ENCODE measurements around the gene GEMIN4. TPM values are rescaled to one million over a fixed set of nuclear protein-coding genes. Genes with fewer than 3 reads are reported as not detected.
"Not testable (repeated sequence)": the region's sequence is repeated elsewhere in the genome, so short reads cannot be mapped to it uniquely, and the experiment has no call there.

Gene GEMIN4
- polyA plus RNA-seq, 1 donor = 18.4 TPM

- H3K27ac ChIP-seq (ENCODE audit: low read length) = peak within 1 kb of the TSS; percentile 90
- H3K27me3 ChIP-seq (ENCODE audit: control insufficient read depth, insufficient read depth, low read length) = no peaks in the 10 kb centered on the region
- no CpG with 5 or more reads among the region's 87 CpGs for WGBS (ENCODE audit: insufficient coverage, low lambda C conversion rate)
- H3K4me1 ChIP-seq (ENCODE audit: control insufficient read depth, insufficient read depth, low read length) = peaks cover 7% of the 10 kb centered on the region
- H3K4me3 ChIP-seq (ENCODE audit: low read length) = peak within 1 kb of the TSS; percentile 95
- peak; percentile 91 to 94 for DNase-seq
- H3K9me3 ChIP-seq (ENCODE audit: control insufficient read depth, low read depth, low read length) = no peaks in the 10 kb centered on the region
- peaks cover 25% of the 10 kb centered on the region for H3K36me3 ChIP-seq (ENCODE audit: control insufficient read depth, insufficient read depth, low read length)
Observed at GRCh38 chr17:781805-782731, 30.0 kb upstream of the GEMIN4 start, which contains the start of the genes GLOD4 and MRM3. TSS of gene GLOD4 (minus strand) at chr17:782280. CDS start at chr17:782255, 25 bp downstream. TSS of gene MRM3 (plus strand) at chr17:782353. CDS start at chr17:782379, 26 bp downstream.

- no peak overlapping the region for H3K27ac ChIP-seq (ENCODE audit: low read length)
- DNase-seq = no peak
Observed at GRCh38 chr17:778096-778495, 26.0 kb upstream of the GEMIN4 start.

DNA sequence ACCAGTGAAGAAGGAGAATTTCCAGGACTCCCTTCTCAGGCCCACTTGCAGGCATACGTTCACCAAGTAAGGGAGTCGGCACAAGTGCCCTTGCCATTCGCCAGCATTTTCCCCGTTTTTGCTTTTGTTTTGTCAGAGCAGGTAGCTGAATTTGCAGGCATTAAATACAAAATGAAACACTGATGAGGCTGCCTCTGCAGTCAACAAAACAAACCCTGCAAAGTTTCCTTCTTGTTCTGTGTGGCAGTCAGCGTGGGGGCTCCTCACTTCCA is 22.2 kb upstream of the GEMIN4 start:
- Histone ChIP-seq H3K4me1 (ENCODE audit: control insufficient read depth, insufficient read depth, low read length) (no peaks in the 10 kb centered on the region), H3K36me3 (ENCODE audit: control insufficient read depth, insufficient read depth, low read length) (peaks cover 76% of the 10 kb centered on the region), H3K9me3 (ENCODE audit: control insufficient read depth, low read depth, low read length) (no peaks in the 10 kb centered on the region), H3K27ac (ENCODE audit: low read length) (no peak overlapping the region), H3K27me3 (ENCODE audit: control insufficient read depth, insufficient read depth, low read length) (no peaks in the 10 kb centered on the region), H3K4me3 (ENCODE audit: low read length) (no peak overlapping the region)
- no peak for DNase-seq
- 95% methylated on average over 4 of the region's 5 CpGs for WGBS (ENCODE audit: insufficient coverage, low lambda C conversion rate)

More at GRCh38 chr17:778096-778495, 26.0 kb upstream of the GEMIN4 start:
- H3K4me1 ChIP-seq (ENCODE audit: control insufficient read depth, insufficient read depth, low read length) = peaks cover 3% of the 10 kb centered on the region
- WGBS (ENCODE audit: insufficient coverage, low lambda C conversion rate) = 80% methylated on average over 1 of the region's 11 CpGs
- no peaks in the 10 kb centered on the region for H3K9me3 ChIP-seq (ENCODE audit: control insufficient read depth, low read depth, low read length)
- H3K4me3 ChIP-seq (ENCODE audit: low read length) = no peak overlapping the region
- no peaks in the 10 kb centered on the region for H3K27me3 ChIP-seq (ENCODE audit: control insufficient read depth, insufficient read depth, low read length)
- peaks cover 53% of the 10 kb centered on the region for H3K36me3 ChIP-seq (ENCODE audit: control insufficient read depth, insufficient read depth, low read length)

DNA sequence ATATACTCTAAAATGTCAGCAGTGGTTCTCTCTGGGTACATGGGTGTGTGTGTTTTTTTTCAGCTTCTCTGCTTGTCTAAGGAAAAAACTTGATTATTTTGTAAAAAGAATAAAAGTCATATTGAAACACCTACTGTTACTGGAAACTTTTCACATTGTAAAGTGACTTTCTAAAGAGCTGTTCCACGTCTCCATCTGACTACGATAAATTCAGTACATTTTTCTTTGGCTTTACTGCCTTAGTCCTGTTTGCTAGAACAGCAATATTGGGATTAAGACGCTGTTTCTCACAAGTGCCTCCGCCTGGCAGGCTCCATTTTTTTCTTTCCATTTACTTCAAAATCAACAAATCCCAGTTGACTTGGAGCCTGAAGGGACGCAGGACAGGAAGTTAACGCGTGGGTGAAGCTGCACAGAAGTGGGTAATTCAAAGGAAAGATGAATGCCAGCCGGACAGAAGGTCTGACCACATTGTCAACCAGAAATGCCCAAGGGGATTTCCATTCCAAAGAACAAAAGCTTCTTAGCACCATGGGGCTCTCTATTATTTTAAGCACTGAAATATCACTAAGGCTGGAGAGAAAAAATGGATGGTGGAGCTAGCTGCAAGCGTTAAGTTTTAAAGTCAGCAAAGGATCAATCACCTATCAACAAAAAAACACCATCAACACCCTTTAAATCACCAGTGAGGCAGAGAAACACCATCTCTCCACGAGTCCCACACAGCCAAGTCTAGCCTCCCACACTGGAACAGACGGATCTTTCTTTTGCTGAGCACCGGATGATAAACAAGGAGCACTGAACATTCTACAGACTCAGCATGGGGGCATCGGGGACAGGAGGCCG is 21.6 kb upstream of the GEMIN4 start:
- Histone ChIP-seq H3K36me3 (ENCODE audit: control insufficient read depth, insufficient read depth, low read length) (peaks cover 79% of the 10 kb centered on the region), H3K4me3 (ENCODE audit: low read length) (no peak overlapping the region), H3K27me3 (ENCODE audit: control insufficient read depth, insufficient read depth, low read length) (no peaks in the 10 kb centered on the region), H3K27ac (ENCODE audit: low read length) (no peak overlapping the region), H3K4me1 (ENCODE audit: control insufficient read depth, insufficient read depth, low read length) (no peaks in the 10 kb centered on the region), H3K9me3 (ENCODE audit: control insufficient read depth, low read depth, low read length) (no peaks in the 10 kb centered on the region)
- no peak for DNase-seq
- WGBS (ENCODE audit: insufficient coverage, low lambda C conversion rate) = 97% methylated on average over 5 of the region's 14 CpGs

DNA sequence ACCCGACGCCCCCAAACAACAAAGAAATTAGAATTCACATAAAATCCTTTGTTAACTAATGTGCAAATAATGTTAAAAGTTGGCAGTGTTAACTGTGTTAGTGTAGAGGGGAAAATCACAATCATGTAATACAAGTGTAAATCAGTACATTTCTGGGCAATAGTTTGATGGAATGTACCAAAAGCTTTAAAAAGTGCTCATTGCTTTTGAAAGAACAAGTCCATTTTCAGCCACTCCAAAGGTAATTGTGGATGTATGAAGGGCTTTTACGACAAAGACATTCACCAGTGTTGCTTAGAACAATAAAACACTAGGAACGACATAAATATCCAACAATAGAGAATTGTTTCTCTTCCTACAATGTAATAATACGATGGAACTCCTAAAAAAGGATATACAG is 21.0 kb upstream of the GEMIN4 start:
- no peak for DNase-seq
- peaks cover 76% of the 10 kb centered on the region for H3K36me3 ChIP-seq (ENCODE audit: control insufficient read depth, insufficient read depth, low read length)
- no peaks in the 10 kb centered on the region for H3K27me3 ChIP-seq (ENCODE audit: control insufficient read depth, insufficient read depth, low read length)
- 94% methylated on average over 3 of the region's 5 CpGs for WGBS (ENCODE audit: insufficient coverage, low lambda C conversion rate)
- H3K4me3 ChIP-seq (ENCODE audit: low read length) = no peak overlapping the region
- H3K4me1 ChIP-seq (ENCODE audit: control insufficient read depth, insufficient read depth, low read length) = no peaks in the 10 kb centered on the region
- H3K9me3 ChIP-seq (ENCODE audit: control insufficient read depth, low read depth, low read length) = no peaks in the 10 kb centered on the region
- no peak overlapping the region for H3K27ac ChIP-seq (ENCODE audit: low read length)

- Histone ChIP-seq H3K9me3 (ENCODE audit: control insufficient read depth, low read depth, low read length) (no peaks in the 10 kb centered on the region), H3K36me3 (ENCODE audit: control insufficient read depth, insufficient read depth, low read length) (peaks cover 61% of the 10 kb centered on the region), H3K27ac (ENCODE audit: low read length) (no peak overlapping the region), H3K27me3 (ENCODE audit: control insufficient read depth, insufficient read depth, low read length) (no peaks in the 10 kb centered on the region), H3K4me3 (ENCODE audit: low read length) (no peak overlapping the region), H3K4me1 (ENCODE audit: control insufficient read depth, insufficient read depth, low read length) (no peaks in the 10 kb centered on the region)
- no peak for DNase-seq
- 100% methylated on average over 1 of the region's 3 CpGs for WGBS (ENCODE audit: insufficient coverage, low lambda C conversion rate)
Observed at GRCh38 chr17:767076-767475, 15.0 kb upstream of the GEMIN4 start.

- no peaks in the 10 kb centered on the region for H3K27me3 ChIP-seq (ENCODE audit: control insufficient read depth, insufficient read depth, low read length)
- H3K36me3 ChIP-seq (ENCODE audit: control insufficient read depth, insufficient read depth, low read length) = peaks cover 52% of the 10 kb centered on the region
- no peaks in the 10 kb centered on the region for H3K4me1 ChIP-seq (ENCODE audit: control insufficient read depth, insufficient read depth, low read length)
- H3K27ac ChIP-seq (ENCODE audit: low read length) = no peak overlapping the region
- DNase-seq = no peak
- H3K4me3 ChIP-seq (ENCODE audit: low read length) = no peak overlapping the region
- no peaks in the 10 kb centered on the region for H3K9me3 ChIP-seq (ENCODE audit: control insufficient read depth, low read depth, low read length)
- WGBS (ENCODE audit: insufficient coverage, low lambda C conversion rate) = 100% methylated on average over 1 of the region's 9 CpGs
Observed at GRCh38 chr17:760371-760770, 8.3 kb upstream of the GEMIN4 start.

DNA sequence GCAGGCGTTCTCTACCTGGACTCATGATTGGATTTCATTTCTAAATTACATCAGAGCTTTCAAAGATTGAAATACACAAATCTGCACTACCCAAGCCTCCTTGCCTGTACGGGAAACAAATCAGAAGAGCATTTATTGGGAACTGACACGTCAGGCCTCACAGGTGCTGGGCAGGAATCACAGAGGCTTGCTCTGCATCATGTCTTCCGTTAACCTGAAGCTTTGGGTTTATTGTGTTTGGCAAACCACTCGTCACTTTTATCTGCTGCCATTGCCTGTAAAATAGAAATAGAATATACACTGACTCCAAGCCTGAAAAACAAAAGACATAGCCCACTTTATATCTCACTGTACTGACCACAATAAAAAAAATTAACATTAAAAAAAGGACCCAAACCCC is 7.9 kb upstream of the GEMIN4 start:
- WGBS (ENCODE audit: insufficient coverage, low lambda C conversion rate) = no CpG with 5 or more reads among the region's 5 CpGs
- H3K27me3 ChIP-seq (ENCODE audit: control insufficient read depth, insufficient read depth, low read length) = no peaks in the 10 kb centered on the region
- no peak for DNase-seq
- peaks cover 48% of the 10 kb centered on the region for H3K36me3 ChIP-seq (ENCODE audit: control insufficient read depth, insufficient read depth, low read length)
- H3K4me1 ChIP-seq (ENCODE audit: control insufficient read depth, insufficient read depth, low read length) = no peaks in the 10 kb centered on the region
- H3K27ac ChIP-seq (ENCODE audit: low read length) = no peak overlapping the region
- no peaks in the 10 kb centered on the region for H3K9me3 ChIP-seq (ENCODE audit: control insufficient read depth, low read depth, low read length)
- H3K4me3 ChIP-seq (ENCODE audit: low read length) = no peak overlapping the region

- not testable (repeated sequence) for H3K27ac ChIP-seq (ENCODE audit: low read length); H3K4me1 ChIP-seq (ENCODE audit: control insufficient read depth, insufficient read depth, low read length); H3K27me3 ChIP-seq (ENCODE audit: control insufficient read depth, insufficient read depth, low read length); H3K9me3 ChIP-seq (ENCODE audit: control insufficient read depth, low read depth, low read length); DNase-seq; H3K4me3 ChIP-seq (ENCODE audit: low read length)
- 64% methylated on average over 2 of the region's 15 CpGs for WGBS (ENCODE audit: insufficient coverage, low lambda C conversion rate)
- peaks cover 26% of the 10 kb centered on the region for H3K36me3 ChIP-seq (ENCODE audit: control insufficient read depth, insufficient read depth, low read length)
Observed at GRCh38 chr17:756010-756567, 4.0 kb upstream of the GEMIN4 start.

GRCh38 chr17:755319-755961 is 3.4 kb upstream of the GEMIN4 start:
- Histone ChIP-seq H3K4me1 (ENCODE audit: control insufficient read depth, insufficient read depth, low read length) (peaks cover 11% of the 10 kb centered on the region), H3K36me3 (ENCODE audit: control insufficient read depth, insufficient read depth, low read length) (peaks cover 21% of the 10 kb centered on the region)
- H3K27ac ChIP-seq (ENCODE audit: low read length); H3K4me3 ChIP-seq (ENCODE audit: low read length); DNase-seq; H3K9me3 ChIP-seq (ENCODE audit: control insufficient read depth, low read depth, low read length); H3K27me3 ChIP-seq (ENCODE audit: control insufficient read depth, insufficient read depth, low read length): not testable (repeated sequence)
- whole genome bisulfite sequencing (ENCODE audit: insufficient coverage, low lambda C conversion rate) = 100% methylated on average over 2 of the region's 9 CpGs
